GM18951 (cell line): ENCODE results near the gene FKBP6.
"Not testable (repeated sequence)": the region's sequence is repeated elsewhere in the genome, so short reads cannot be mapped to it uniquely, and the experiment has no call there.

ENCODE experiments used
- POLR2A ChIP-seq: IDR thresholded peaks from 4 replicates; pipeline ENCODE4 v1.6.1; 2011; ENCODE audit warnings: mild to moderate bottlenecking; ENCODE audit not compliant: insufficient read length, insufficient read depth; ENCODE audit errors: extremely low read depth
- in situ Hi-C: fragments of 300-500 bp; cut with MboI; formaldehyde crosslinking; loops from one replicate; pipeline ENCODE4 v1.12.0; 2022; ENCODE audit warnings: low sequenced_read_pairs, mixed read lengths, inconsistent platforms; ENCODE audit not compliant: unreplicated experiment

The FKBP6 gene

DNA sequence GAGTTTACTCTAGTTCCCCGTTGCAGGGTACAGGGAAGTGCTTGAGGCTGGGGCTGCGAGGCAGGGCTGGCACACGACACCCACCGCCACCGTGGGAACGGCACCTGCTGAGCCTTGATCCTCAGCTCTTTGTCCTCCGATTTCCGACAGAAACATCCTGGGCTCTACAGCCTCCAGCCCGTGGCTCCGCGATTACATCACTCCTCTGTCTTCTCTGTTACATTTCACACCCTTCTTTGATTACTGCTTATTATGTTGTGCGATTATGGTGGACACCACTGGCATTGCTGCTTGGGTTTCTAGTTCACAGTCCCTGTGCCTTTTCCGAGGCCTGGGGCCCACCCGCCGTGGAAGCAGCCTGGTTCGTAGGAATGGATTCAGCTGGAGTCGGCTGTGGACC, 26.9 kb downstream of the FKBP6 start:
- no peak for TF ChIP-seq POLR2A
- in situ Hi-C loops = no loop called here

DNA sequence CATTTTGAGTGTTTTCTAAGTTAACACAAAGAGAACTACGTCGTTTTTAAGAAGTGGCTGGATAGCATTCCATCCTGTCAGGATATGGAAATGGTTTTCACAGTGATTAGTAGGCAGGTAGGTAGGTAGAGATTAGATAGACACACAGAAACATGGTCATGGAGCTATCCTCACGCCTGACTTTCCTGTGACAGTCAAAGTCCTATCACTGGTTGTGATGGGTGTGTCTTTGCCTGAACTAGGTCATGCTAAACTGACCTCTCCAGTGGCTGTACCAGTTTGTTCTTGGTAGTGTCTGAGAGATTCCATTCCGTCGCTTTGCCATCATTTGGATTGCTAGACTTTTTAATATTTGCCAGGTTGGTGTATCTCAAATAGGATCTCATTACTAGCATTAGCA, 28.2 kb downstream of the FKBP6 start:
- TF ChIP-seq POLR2A = no peak
- in situ Hi-C loops = no loop called here

DNA sequence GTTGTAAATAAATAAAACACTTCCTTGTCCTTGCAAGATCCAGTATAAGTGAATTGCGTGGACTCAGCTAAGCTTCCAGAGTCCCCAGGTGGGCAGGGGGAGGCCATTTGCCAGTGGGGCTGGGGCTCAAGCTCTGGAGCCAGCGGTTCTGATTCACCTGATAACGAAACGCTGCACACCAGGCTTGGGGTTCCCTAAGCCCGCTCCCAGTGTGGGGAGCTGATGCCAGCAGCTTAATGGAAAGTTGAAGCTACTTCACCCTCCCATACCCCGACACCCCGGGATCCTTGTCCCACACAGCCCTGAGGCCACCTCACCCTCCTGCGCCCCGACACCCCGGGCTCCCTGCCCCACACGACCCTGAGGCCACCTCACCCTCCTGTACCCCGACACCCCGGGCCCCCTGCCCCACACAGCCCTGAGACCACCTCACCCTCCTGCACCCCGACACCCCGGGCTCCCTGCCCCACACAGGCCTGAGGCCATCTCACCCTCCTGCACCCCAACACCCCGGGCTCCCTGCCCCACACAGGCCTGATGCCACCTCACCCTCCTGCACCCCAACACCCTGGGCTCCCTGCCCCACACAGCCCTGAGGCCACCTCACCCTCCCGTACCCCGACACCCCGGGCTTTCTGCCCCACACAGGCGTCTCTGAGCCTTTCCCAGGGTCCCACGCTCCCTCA, 30.8 kb downstream of the FKBP6 start:
- in situ Hi-C loops = no loop called here
- no peak for TF ChIP-seq POLR2A

DNA sequence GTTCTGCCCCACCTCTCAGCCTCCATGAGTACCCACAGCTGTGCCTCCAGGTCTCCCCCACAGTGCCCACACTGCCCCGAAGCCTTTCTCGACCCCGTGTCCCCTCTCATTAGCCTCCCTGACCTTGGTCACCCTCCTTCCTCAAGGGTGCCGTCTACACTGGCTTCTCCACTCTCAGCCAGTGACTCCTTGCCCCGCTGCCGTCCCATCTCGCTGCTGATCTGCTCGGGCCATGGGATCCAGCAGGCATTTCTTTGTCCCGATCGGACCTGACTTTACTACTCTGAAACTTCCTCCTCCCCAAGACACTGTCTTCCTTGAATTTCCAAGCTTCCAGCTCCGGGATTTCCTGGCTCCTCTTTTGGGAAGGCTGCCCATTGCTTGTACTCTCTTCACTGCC, 31.3 kb downstream of the FKBP6 start:
- in situ Hi-C loops = no loop called here
- TF ChIP-seq POLR2A = no peak

GRCh38 chr7:73359746-73360375, 31.9 kb downstream of the FKBP6 start:
- in situ Hi-C loops = no loop called here
- TF ChIP-seq POLR2A = no peak

DNA sequence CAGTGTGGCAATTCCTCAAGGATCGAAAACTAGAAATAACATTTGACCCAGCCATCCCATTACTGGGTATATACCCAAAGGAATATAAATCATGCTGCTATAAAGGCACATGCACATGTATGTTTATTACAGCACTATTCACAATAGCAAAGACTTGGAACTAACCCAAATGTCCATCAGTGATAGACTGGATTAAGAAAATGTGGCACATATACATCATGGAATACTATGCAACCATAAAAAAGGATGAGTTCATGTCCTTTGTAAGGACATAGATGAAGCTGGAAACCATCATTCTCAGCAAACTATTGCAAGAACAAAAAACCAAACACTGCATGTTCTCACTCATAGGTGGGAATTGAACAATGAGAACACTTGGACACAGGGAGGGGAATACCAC, 32.6 kb downstream of the FKBP6 start:
- in situ Hi-C loops = not testable (repeated sequence)

- no peak for TF ChIP-seq POLR2A
- in situ Hi-C loops = no loop called here
Measured at GRCh38 chr7:73363225-73364005, 35.5 kb downstream of the FKBP6 start.

DNA sequence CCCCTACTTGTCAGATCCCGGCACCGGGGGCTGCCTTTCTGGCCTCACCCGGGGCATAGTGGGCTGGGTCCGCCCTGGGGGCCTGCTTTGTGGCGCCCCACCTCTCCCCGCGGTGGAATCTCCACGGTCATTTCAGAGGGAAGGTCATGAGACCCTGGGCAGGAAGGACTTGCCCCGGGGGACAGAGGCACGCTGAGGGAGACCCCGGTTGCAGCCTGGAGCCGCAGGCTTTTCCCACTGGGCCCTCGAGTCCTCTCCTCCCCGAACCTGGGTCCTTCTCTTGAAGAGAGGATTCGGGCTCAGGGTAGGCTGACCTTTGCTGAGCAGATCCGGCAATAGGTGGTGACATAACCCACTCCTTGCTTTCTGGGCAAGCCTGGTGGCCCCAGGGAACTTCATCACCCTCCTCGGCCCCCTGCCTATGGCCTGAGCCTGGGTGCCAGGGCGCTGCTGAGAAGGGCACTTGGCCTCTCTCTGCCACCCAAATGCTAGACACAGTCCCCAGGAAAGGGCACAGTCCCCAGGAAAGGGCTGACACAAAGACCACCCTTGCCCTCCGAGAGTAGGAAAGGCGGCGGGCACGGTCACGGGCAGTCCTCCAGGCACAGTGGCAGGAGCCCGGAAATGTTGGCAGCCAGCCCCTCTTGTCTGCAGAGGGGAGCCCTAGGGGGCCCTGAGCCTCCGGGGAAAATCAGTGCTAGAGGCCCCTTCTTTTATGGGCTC, 36.2 kb downstream of the FKBP6 start:
- in situ Hi-C loops = no loop called here

DNA sequence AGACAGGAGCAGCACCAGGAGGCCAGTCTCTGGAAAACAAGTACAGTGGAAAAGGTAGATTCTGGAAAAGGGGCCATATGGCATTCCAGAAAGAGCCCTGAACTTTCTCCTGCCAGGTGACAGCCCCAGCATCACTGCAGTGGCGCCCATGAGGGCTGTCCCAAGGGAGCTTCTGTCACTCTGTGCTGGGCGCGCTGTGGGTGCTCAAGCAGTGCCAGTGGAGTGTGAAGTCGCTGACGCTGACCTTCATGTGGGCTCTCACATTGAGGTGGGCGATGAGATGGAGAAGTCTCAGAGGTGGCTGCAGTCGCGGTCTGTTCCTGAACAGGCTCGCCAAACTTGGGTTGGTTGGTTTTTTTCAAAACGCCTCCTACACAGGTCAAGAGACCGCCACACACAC, 38.2 kb downstream of the FKBP6 start:
- TF ChIP-seq POLR2A = no peak
- in situ Hi-C loops = no loop called here

More for the DNA sequence above, 36.2 kb downstream of the FKBP6 start:
- no peak for TF ChIP-seq POLR2A

DNA sequence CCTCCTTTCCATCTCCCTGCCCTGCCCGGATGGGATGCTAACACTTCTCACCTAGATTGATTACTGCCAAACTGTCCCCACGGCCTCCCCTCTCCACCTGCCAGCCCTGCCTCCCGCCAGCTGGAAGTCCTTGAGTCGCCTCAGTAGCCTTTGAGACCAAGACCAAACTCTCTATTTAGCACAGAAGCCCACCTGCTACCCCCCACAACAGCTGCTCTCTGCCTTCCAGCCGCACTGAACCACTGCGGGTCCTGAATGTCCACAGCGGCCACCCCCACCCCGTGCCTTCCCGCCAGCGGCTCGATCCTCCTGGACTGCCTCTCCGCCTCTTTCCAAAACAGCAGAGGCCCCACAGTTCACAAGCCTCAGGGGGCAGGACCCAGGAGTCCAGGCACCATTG, 39.0 kb downstream of the FKBP6 start:
- in situ Hi-C loops = no loop called here
- no peak for TF ChIP-seq POLR2A

DNA sequence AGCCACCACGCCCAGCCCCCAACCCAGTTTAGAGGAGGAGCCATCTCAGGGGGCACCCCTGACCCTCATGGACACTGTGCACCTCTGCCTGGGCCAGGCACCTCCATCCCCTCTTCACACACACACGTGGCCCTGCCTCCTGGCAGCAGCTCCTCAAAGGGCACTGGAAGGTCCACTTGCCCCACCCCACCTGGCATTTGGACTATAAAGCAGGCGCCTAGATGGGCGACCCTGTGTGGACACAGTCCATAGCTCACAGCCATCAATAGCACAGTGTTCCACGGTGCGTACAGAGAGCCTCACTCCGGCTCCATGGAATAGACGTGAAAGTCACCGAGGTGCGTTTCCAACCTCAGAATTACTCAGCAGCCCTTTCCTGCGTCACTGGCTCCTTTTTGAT, 41.0 kb downstream of the FKBP6 start:
- in situ Hi-C loops = no loop called here
- no peak for TF ChIP-seq POLR2A

DNA sequence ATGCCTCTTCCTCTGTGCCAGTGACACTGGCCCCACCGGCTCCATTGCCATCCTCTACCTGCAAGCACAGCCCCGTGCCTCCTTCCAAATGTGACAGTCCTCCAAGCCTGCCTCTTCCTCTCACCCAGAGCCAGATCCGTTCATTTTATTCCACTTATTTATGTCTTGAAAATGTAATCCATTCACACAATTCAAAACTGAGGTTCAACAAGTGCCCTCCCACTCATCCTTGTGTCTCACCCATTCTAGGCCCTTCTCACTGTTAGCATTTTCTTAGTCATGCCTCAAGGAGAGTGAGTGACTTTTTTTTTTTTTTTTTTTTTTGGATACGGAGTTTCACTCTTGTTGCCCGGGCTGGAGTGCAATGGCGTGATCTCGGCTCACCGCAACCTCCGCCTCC, 41.7 kb downstream of the FKBP6 start:
- in situ Hi-C loops = no loop called here
- TF ChIP-seq POLR2A = no peak

GRCh38 chr7:73373741-73374140, 45.8 kb downstream of the FKBP6 start:
- in situ Hi-C loops = no loop called here
- no peak for TF ChIP-seq POLR2A

DNA sequence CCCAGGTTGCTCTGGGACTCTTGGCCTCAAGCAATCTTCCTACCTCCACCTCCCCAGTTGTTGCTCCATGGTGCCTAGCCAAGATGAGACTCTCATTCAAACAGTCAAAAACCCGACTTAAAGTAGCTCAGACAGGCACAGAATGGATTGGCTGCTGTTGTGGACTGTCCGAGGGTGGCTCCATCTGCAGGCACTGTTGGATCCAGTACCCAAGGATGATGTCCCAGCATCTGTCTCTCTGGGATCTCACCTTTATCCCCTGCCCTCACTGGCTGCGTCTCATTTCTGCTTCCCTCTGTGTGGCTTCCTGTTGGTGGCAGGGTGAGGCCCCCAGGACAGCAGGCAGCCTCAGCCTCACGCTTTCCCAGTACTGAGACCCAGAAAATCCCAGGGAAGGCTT, 48.3 kb downstream of the FKBP6 start:
- in situ Hi-C loops = not testable (repeated sequence)
